GM18951 (cell line): ENCODE results near the gene ATP5F1E.
A peak's percentile ranks its signal among the peaks of the same experiment; 100 is the strongest.

Experiments
- POLR2A ChIP-seq: IDR thresholded peaks from 4 replicates; pipeline ENCODE4 v1.6.1; 2011; ENCODE audit warnings: mild to moderate bottlenecking; ENCODE audit not compliant: insufficient read length, insufficient read depth; ENCODE audit errors: extremely low read depth
- in situ Hi-C: fragments of 300-500 bp; cut with MboI; formaldehyde crosslinking; loops from one replicate; pipeline ENCODE4 v1.12.0; 2022; ENCODE audit warnings: low sequenced_read_pairs, mixed read lengths, inconsistent platforms; ENCODE audit not compliant: unreplicated experiment

Gene ATP5F1E

DNA sequence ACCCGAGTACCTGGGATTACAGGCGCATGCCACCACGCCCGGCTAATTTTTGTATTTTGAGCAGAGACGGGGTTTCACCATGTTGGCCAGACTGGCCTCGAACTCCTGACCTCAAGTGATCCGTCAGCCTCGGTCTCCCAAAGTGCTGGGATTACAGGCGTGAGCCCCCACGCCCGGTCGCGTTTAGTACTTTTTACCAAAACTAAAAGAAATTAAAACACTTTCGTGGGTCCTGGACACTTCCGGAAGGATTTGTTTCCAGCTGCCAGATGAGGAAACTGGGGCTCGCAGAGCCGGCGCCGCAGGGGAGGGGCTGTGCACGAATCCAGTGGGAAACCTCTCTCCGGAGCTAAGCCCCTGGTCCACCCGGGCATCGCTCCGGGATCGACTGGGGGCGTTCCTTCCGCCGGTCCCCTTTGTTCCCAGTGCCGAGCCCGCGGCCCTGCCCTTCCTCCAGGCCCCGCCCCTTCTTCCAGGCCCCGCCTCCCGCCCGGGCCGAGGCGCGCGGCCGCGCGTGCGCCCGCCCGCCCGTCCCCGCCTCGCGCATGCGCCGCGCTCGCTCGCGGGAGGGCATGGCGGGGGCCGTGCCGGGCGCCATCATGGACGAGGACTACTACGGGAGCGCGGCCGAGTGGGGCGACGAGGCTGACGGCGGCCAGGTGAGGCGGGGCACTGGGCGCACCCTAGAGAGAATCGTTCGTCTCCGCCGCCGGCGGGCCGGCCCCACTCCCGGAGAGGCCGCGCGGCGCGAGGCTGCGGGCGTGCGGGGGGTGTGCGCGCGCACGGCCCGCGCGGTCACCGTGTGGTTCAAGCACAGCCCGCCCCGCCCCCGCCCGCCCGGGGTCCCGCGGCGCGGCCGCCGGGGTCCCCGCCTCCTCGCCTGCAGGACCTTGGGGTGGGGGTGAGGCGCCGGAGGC is 51.2 kb downstream of the ATP5F1E start, which contains the start of gene NELFCD:
TSS of gene NELFCD (plus strand) at position 546 of the 917 bp plus-strand sequence. CDS start at position 600, 54 bp downstream.
- TF ChIP-seq POLR2A, result peak; percentile 91
- in situ Hi-C loops, result loop anchor here (10.0 kb wide), 1 partner anchor 76 kb away; no protein-coding TSS in a partner anchor

DNA sequence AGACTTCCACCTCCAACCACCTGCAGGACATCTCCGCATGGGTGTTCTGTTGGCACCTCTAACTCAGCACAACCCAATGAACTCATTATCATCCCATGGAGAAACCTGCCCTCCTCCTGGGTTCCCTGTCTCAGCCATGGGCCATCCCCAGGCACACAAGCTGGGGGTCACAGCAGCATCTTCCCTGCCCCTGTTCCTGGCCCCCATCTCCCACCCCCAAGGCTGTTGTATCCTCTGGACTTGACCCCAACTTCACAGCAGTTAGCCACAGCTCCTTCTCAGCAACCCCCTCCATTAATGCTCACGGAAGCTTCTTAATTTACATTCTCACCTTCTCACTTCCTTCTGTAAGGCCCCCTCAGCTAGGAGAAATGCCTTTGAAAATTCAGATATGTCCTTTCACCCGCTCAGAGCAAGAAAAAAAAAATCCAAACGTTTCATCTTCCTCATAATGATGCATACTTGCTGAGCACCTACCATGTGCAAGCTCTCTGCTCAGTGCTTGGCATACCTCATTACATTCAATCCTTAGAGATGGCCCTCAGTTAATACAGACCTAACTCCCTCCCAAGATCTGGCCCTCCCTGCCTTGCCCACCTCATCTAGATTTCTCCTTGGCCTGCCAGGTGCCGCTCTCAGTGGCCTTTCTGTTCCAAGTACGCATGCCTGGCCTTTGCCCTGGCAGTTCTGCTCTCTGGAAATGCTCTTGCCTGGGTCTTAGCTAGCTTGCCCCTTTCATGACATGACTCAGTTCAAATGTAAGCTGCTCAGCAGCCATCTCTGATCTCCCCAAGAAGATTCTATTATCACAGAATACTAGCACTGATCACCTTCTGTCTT is 53.6 kb downstream of the ATP5F1E start:
- in situ Hi-C loops, result no loop called here

GRCh38 chr20:58976061-58976730 is 55.9 kb downstream of the ATP5F1E start:
- no peak for TF ChIP-seq POLR2A
- in situ Hi-C loops, result no loop called here

More for the DNA sequence above, 53.6 kb downstream of the ATP5F1E start:
- no peak for TF ChIP-seq POLR2A
